ENCODE measurements around the gene RPIA.
"Not testable (repeated sequence)": the region's sequence is repeated elsewhere in the genome, so short reads cannot be mapped to it uniquely, and the experiment has no call there.

RPIA gene

GRCh38 chr2:88764141-88764849 is 72.8 kb downstream of the RPIA start:
- Histone ChIP-seq H3K9me3 (ENCODE audit: insufficient read depth, low read length) (no peaks in the 10 kb centered on the region), H3K4me3 (ENCODE audit: low read length) (no peak overlapping the region), H3K27ac (ENCODE audit: low read length) (no peak overlapping the region), H4K20me1 (ENCODE audit: insufficient read depth, low read length) (no peaks in the 10 kb centered on the region), H3K4me2 (ENCODE audit: low read length) (no peak overlapping the region), H3K4me1 (ENCODE audit: low read length) (no peaks in the 10 kb centered on the region), H3K36me3 (replicated peaks; ENCODE audit: low read depth, low read length) (no peaks in the 10 kb centered on the region), H3K9ac (ENCODE audit: low read length) (no peak overlapping the region), H3K27me3 (ENCODE audit: low read depth, low read length) (no peaks in the 10 kb centered on the region), H2AFZ (ENCODE audit: low read depth, low read length) (no peak overlapping the region), H3K79me2 (ENCODE audit: low read length) (no peaks in the 10 kb centered on the region)
- TF ChIP-seq EZH2phosphoT487 (IDR thresholded peaks at IDR 0.05; ENCODE audit: low read depth) (no peak), CTCF (IDR thresholded peaks at IDR 0.05; ENCODE audit: low read depth, low read length) (no peak)

- no peaks in the 10 kb centered on the region for H3K4me1 ChIP-seq (ENCODE audit: low read length)
- H3K36me3 ChIP-seq (replicated peaks; ENCODE audit: low read depth, low read length), result no peaks in the 10 kb centered on the region
- H3K27ac ChIP-seq (ENCODE audit: low read length), result no peak overlapping the region
- no peaks in the 10 kb centered on the region for H3K79me2 ChIP-seq (ENCODE audit: low read length)
- H3K9me3 ChIP-seq (ENCODE audit: insufficient read depth, low read length), result no peaks in the 10 kb centered on the region
- H3K4me3 ChIP-seq (ENCODE audit: low read length), result no peak overlapping the region
- no peaks in the 10 kb centered on the region for H4K20me1 ChIP-seq (ENCODE audit: insufficient read depth, low read length)
- no peak overlapping the region for H2AFZ ChIP-seq (ENCODE audit: low read depth, low read length)
- TF ChIP-seq CTCF (IDR thresholded peaks at IDR 0.05; ENCODE audit: low read depth, low read length) (no peak), EZH2phosphoT487 (IDR thresholded peaks at IDR 0.05; ENCODE audit: low read depth) (no peak)
- no peak overlapping the region for H3K4me2 ChIP-seq (ENCODE audit: low read length)
- H3K9ac ChIP-seq (ENCODE audit: low read length), result no peak overlapping the region
- H3K27me3 ChIP-seq (ENCODE audit: low read depth, low read length), result no peaks in the 10 kb centered on the region
These were observed 73.3 kb downstream of the RPIA start for GRCh38 chr2:88764850-88765153.

GRCh38 chr2:88765154-88765888 is 73.8 kb downstream of the RPIA start:
- H3K4me3 ChIP-seq (ENCODE audit: low read length), result no peak overlapping the region
- no peak overlapping the region for H2AFZ ChIP-seq (ENCODE audit: low read depth, low read length)
- TF ChIP-seq CTCF (IDR thresholded peaks at IDR 0.05; ENCODE audit: low read depth, low read length) (no peak), EZH2phosphoT487 (IDR thresholded peaks at IDR 0.05; ENCODE audit: low read depth) (no peak)
- H3K4me1 ChIP-seq (ENCODE audit: low read length), result no peaks in the 10 kb centered on the region
- H4K20me1 ChIP-seq (ENCODE audit: insufficient read depth, low read length), result no peaks in the 10 kb centered on the region
- H3K36me3 ChIP-seq (replicated peaks; ENCODE audit: low read depth, low read length), result no peaks in the 10 kb centered on the region
- H3K79me2 ChIP-seq (ENCODE audit: low read length), result no peaks in the 10 kb centered on the region
- no peak overlapping the region for H3K9ac ChIP-seq (ENCODE audit: low read length)
- no peaks in the 10 kb centered on the region for H3K27me3 ChIP-seq (ENCODE audit: low read depth, low read length)
- H3K27ac ChIP-seq (ENCODE audit: low read length), result no peak overlapping the region
- H3K4me2 ChIP-seq (ENCODE audit: low read length), result no peak overlapping the region
- no peaks in the 10 kb centered on the region for H3K9me3 ChIP-seq (ENCODE audit: insufficient read depth, low read length)

- H3K4me2 ChIP-seq (ENCODE audit: low read length); H3K9ac ChIP-seq (ENCODE audit: low read length); H4K20me1 ChIP-seq (ENCODE audit: insufficient read depth, low read length); H3K9me3 ChIP-seq (ENCODE audit: insufficient read depth, low read length); H3K27ac ChIP-seq (ENCODE audit: low read length); H3K79me2 ChIP-seq (ENCODE audit: low read length); H3K36me3 ChIP-seq (replicated peaks; ENCODE audit: low read depth, low read length); H3K4me3 ChIP-seq (ENCODE audit: low read length); H3K4me1 ChIP-seq (ENCODE audit: low read length); H2AFZ ChIP-seq (ENCODE audit: low read depth, low read length); H3K27me3 ChIP-seq (ENCODE audit: low read depth, low read length): not testable (repeated sequence)
These were observed 74.5 kb downstream of the RPIA start for GRCh38 chr2:88765889-88766481.

Data from OCI-LY3 (cell line).